ENCODE data around the gene DHX15.

DHX15 gene

DNA sequence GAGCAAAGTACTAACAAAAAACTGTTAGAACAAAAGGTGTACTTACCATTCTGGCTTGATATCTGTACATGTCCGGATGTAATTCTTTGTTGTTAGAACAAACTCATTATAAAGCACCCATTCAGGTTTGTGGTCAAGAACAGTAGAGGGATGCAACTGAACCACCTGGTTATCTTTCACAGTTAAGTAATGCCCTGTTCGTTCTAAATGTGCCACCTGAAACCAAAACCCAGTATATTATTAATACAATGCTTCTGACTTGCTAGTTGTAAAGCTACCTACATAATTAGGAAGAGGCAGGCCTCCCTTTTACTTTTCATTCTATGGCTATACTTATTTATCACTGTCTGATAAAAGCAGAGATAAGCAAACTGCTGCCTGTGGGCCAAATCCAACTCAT lies 54.8 kb downstream of the DHX15 start:
- Histone ChIP-seq H3K9me2 (ENCODE audit: low read depth, low read length) (no peaks in the 10 kb centered on the region), H3K4me3 (ENCODE audit: low read depth, low read length, poor library complexity, severe bottlenecking) (no peak overlapping the region), H3K27ac (ENCODE audit: low read depth, low read length, poor library complexity, severe bottlenecking) (no peak overlapping the region), H3K9me3 (ENCODE audit: low read length) (no peaks in the 10 kb centered on the region), H3F3A (ENCODE audit: insufficient read depth, low read length) (no peaks in the 10 kb centered on the region), H3K4me2 (ENCODE audit: low read length) (no peak overlapping the region), H2AFZ (ENCODE audit: low read length) (no peak overlapping the region), H3K79me2 (ENCODE audit: insufficient read depth, low read length) (no peaks in the 10 kb centered on the region), H4K20me1 (ENCODE audit: insufficient read depth, low read length) (no peaks in the 10 kb centered on the region), H3K27me3 (ENCODE audit: insufficient read depth, low read length) (no peaks in the 10 kb centered on the region), H3K4me1 (ENCODE audit: insufficient read depth, low read length, severe bottlenecking) (no peaks in the 10 kb centered on the region), H3K36me3 (ENCODE audit: insufficient read depth, low read length) (peaks cover 83% of the 10 kb centered on the region), H3K9ac (ENCODE audit: low read length) (no peak overlapping the region)
- TF ChIP-seq, protein P1, sequence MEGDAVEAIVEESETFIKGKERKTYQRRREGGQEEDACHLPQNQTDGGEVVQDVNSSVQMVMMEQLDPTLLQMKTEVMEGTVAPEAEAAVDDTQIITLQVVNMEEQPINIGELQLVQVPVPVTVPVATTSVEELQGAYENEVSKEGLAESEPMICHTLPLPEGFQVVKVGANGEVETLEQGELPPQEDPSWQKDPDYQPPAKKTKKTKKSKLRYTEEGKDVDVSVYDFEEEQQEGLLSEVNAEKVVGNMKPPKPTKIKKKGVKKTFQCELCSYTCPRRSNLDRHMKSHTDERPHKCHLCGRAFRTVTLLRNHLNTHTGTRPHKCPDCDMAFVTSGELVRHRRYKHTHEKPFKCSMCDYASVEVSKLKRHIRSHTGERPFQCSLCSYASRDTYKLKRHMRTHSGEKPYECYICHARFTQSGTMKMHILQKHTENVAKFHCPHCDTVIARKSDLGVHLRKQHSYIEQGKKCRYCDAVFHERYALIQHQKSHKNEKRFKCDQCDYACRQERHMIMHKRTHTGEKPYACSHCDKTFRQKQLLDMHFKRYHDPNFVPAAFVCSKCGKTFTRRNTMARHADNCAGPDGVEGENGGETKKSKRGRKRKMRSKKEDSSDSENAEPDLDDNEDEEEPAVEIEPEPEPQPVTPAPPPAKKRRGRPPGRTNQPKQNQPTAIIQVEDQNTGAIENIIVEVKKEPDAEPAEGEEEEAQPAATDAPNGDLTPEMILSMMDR (IDR thresholded peaks at IDR 0.05; ENCODE audit: low read length) = no peak
- no peak for TF ChIP-seq EZH2 (IDR thresholded peaks at IDR 0.05; ENCODE audit: borderline replicate concordance, low read length)

DNA sequence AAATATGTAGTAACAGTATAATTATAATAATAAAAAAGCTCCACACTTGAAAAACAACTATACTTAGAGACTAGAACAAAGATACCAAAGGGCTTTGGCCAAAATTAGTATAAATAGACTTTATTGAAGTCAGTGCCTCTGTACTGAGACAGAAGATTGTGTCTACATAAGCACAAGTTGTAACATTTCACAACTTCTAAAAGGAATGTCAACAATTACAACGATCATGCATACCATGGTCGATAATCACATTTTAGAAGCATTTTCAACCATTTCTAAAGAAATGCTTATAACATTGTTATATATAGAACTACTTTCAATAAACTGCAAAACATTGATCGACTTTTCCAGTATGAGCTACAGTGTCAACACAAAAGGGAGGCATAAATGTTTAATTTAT lies 57.0 kb downstream of the DHX15 start:
- Histone ChIP-seq H3K27ac (ENCODE audit: low read depth, low read length, poor library complexity, severe bottlenecking) (no peak overlapping the region), H3K79me2 (ENCODE audit: insufficient read depth, low read length) (no peaks in the 10 kb centered on the region), H3F3A (ENCODE audit: insufficient read depth, low read length) (no peaks in the 10 kb centered on the region), H3K4me3 (ENCODE audit: low read depth, low read length, poor library complexity, severe bottlenecking) (no peak overlapping the region), H3K27me3 (ENCODE audit: insufficient read depth, low read length) (no peaks in the 10 kb centered on the region), H3K9ac (ENCODE audit: low read length) (no peak overlapping the region), H3K9me3 (ENCODE audit: low read length) (no peaks in the 10 kb centered on the region), H3K9me2 (ENCODE audit: low read depth, low read length) (no peaks in the 10 kb centered on the region), H4K20me1 (ENCODE audit: insufficient read depth, low read length) (no peaks in the 10 kb centered on the region), H3K36me3 (ENCODE audit: insufficient read depth, low read length) (peaks cover 75% of the 10 kb centered on the region), H3K4me1 (ENCODE audit: insufficient read depth, low read length, severe bottlenecking) (no peaks in the 10 kb centered on the region), H3K4me2 (ENCODE audit: low read length) (no peak overlapping the region), H2AFZ (ENCODE audit: low read length) (no peak overlapping the region)
- no peak for TF ChIP-seq EZH2 (IDR thresholded peaks at IDR 0.05; ENCODE audit: borderline replicate concordance, low read length)
- TF ChIP-seq, protein P1 (IDR thresholded peaks at IDR 0.05; ENCODE audit: low read length) = no peak

DNA sequence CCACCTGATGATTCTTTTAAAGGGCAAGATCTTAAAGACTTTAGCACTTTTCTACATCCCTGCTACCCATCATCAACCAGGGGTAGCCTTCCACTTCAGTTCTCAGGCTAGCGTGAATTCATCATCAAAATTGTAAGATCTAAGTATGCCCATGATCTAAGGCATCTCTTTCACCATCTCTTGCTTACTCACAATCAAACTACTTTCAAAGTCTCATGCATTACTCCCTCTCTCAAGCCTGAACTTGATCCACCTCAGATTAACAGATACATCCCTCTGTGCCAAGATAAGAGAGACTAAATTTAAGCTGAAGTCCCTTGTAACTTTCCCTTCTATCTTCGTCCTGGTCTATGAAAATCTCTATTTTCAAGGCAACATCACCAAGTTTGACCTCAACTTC lies 62.8 kb downstream of the DHX15 start:
- H3K27ac ChIP-seq (ENCODE audit: low read depth, low read length, poor library complexity, severe bottlenecking) = no peak overlapping the region
- TF ChIP-seq, protein P1 (IDR thresholded peaks at IDR 0.05; ENCODE audit: low read length) = no peak
- no peak for TF ChIP-seq EZH2 (IDR thresholded peaks at IDR 0.05; ENCODE audit: borderline replicate concordance, low read length)
- no peaks in the 10 kb centered on the region for H3K9me2 ChIP-seq (ENCODE audit: low read depth, low read length)
- H3K4me2 ChIP-seq (ENCODE audit: low read length) = no peak overlapping the region
- H3K36me3 ChIP-seq (ENCODE audit: insufficient read depth, low read length) = peaks cover 43% of the 10 kb centered on the region
- H3K79me2 ChIP-seq (ENCODE audit: insufficient read depth, low read length) = no peaks in the 10 kb centered on the region
- H3K4me3 ChIP-seq (ENCODE audit: low read depth, low read length, poor library complexity, severe bottlenecking) = no peak overlapping the region
- no peak overlapping the region for H3K9ac ChIP-seq (ENCODE audit: low read length)
- no peaks in the 10 kb centered on the region for H3K27me3 ChIP-seq (ENCODE audit: insufficient read depth, low read length)
- no peaks in the 10 kb centered on the region for H3F3A ChIP-seq (ENCODE audit: insufficient read depth, low read length)
- H2AFZ ChIP-seq (ENCODE audit: low read length) = no peak overlapping the region
- H3K9me3 ChIP-seq (ENCODE audit: low read length) = no peaks in the 10 kb centered on the region
- no peaks in the 10 kb centered on the region for H3K4me1 ChIP-seq (ENCODE audit: insufficient read depth, low read length, severe bottlenecking)
- H4K20me1 ChIP-seq (ENCODE audit: insufficient read depth, low read length) = no peaks in the 10 kb centered on the region

All from OCI-LY1 (cell line).